T-helper 1 cell treated with Interleukin-12 subunit alpha and Interleukin-12 subunit beta and Interleukin-4 antibody, amounts not matched to agents 30 μg/mL and 1 μg/mL, for 36 hours (primary cell): Measurements from ENCODE around the gene ALPG.

Experiments used
- H3K27ac Mint-ChIP-seq: one replicate; pipeline ENCODE4 v1.8.0; 2021; ENCODE audit warnings: mild to moderate bottlenecking, mixed read lengths
- H3K27me3 Mint-ChIP-seq: one replicate; pipeline ENCODE4 v1.8.0; 2021; ENCODE audit warnings: low read depth, mixed read lengths
- H3K36me3 Mint-ChIP-seq: one replicate; pipeline ENCODE4 v1.8.0; 2021; ENCODE audit warnings: low read depth, mixed read lengths
- H3K4me1 Mint-ChIP-seq: one replicate; pipeline ENCODE4 v1.8.0; 2021; ENCODE audit warnings: low read depth, mixed read lengths
- H3K4me3 Mint-ChIP-seq: one replicate; pipeline ENCODE4 v1.8.0; 2021; ENCODE audit warnings: mild to moderate bottlenecking, moderate library complexity, mixed read lengths
- H3K9me3 Mint-ChIP-seq: one replicate; pipeline ENCODE4 v1.8.0; 2021; ENCODE audit warnings: mixed read lengths

The ALPG gene

DNA sequence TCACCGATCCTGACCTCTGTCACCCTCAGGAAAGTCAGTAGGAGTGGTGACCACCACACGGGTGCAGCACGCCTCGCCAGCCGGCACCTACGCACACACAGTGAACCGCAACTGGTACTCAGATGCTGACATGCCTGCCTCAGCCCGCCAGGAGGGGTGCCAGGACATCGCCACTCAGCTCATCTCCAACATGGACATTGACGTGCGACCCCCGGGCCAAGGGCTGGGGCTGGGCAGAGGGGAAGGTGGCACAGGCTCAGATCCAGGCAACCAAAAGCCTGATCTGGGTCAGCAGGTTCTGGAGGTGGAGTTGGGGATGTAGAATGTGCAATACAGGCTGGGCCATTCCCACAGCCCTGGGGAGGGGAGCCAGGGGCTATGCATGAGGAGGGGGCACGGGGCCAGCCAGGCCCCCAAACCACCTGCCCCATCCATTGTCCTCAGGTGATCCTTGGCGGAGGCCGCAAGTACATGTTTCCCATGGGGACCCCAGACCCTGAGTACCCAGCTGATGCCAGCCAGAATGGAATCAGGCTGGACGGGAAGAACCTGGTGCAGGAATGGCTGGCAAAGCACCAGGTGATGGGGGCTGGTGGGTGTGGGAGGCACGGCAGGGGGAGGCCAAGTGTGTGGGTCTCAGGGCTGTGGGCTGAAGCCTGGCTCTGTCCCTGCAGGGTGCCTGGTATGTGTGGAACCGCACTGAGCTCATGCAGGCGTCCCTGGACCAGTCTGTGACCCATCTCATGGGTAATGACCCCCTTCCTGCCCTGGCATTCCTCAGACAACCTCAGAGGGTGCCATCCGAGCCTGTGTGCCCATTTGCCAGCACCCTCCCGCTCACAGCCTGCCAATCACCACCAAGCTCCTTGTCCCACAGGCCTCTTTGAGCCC lies 50.7 kb downstream of the ALPG start:
- Mint-ChIP-seq H3K4me3 (no peak overlapping the region), H3K9me3 (no peaks in the 10 kb centered on the region), H3K27me3 (peaks cover 8% of the 10 kb centered on the region), H3K36me3 (no peaks in the 10 kb centered on the region), H3K4me1 (no peaks in the 10 kb centered on the region), H3K27ac (no peak overlapping the region)

- H3K27ac Mint-ChIP-seq, result no peak overlapping the region
- no peaks in the 10 kb centered on the region for H3K9me3 Mint-ChIP-seq
- no peaks in the 10 kb centered on the region for H3K36me3 Mint-ChIP-seq
- H3K4me1 Mint-ChIP-seq, result no peaks in the 10 kb centered on the region
- H3K4me3 Mint-ChIP-seq, result no peak overlapping the region
- H3K27me3 Mint-ChIP-seq, result peaks cover 13% of the 10 kb centered on the region
Observed at GRCh38 chr2:232458051-232458660, 51.5 kb downstream of the ALPG start.

DNA sequence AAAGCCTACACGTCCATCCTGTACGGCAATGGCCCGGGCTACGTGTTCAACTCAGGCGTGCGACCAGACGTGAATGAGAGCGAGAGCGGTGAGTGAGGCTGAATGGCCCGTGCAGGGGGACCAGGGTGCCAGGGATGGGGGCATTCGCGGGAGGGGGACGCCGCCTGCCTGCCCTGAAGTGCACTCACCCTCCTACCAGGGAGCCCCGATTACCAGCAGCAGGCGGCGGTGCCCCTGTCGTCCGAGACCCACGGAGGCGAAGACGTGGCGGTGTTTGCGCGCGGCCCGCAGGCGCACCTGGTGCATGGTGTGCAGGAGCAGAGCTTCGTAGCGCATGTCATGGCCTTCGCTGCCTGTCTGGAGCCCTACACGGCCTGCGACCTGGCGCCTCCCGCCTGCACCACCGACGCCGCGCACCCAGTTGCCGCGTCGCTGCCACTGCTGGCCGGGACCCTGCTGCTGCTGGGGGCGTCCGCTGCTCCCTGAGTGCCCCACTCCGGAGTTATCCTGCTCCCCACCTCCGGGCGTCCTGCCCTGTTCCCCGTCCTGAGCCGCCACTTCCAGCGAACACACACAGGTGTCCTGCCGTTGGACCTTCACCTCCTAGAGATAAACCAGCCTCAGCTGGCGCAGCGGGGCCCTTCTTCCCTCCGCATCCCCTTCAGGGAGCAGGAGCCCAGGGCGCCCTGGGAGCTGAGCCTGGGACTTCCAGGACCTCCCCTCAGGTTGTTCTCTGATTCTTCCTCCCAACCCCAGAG lies 52.2 kb downstream of the ALPG start:
- no peak overlapping the region for H3K4me3 Mint-ChIP-seq
- H3K36me3 Mint-ChIP-seq, result no peaks in the 10 kb centered on the region
- no peaks in the 10 kb centered on the region for H3K4me1 Mint-ChIP-seq
- no peaks in the 10 kb centered on the region for H3K9me3 Mint-ChIP-seq
- no peak overlapping the region for H3K27ac Mint-ChIP-seq
- peaks cover 8% of the 10 kb centered on the region for H3K27me3 Mint-ChIP-seq

DNA sequence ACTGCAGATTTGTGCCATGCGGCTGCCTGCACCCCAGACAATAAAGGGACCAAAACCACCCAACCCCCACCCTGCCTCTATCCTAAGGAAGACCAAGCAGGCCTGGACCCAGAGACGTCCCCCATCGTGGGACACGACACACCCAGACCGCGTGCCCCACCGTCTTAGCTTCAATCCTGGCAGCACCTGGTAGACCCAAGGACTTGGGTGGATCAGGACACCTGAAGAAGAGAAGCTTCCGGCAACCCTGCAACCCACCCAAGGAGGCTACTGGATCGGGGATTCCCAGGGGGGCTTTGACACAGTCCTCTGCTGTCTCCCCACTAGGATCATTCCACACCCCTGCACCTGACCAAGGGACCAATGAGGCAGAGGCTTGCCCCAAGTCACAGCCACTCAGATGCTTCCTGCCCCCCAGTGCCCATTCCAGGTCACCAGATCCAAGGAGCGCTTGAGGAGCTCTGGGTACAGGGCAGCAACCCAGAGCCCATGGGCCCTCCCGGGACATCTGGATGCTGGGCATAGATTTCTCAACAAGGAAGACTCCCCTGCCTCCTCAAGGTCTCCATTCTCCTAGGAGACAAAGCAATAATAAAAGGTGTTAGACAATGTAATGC lies 52.9 kb downstream of the ALPG start:
- Mint-ChIP-seq H3K27ac (no peak overlapping the region), H3K27me3 (peaks cover 8% of the 10 kb centered on the region), H3K4me3 (no peak overlapping the region), H3K36me3 (no peaks in the 10 kb centered on the region), H3K4me1 (no peaks in the 10 kb centered on the region), H3K9me3 (no peaks in the 10 kb centered on the region)

GRCh38 chr2:232460171-232460570 lies 53.5 kb downstream of the ALPG start:
- no peaks in the 10 kb centered on the region for H3K9me3 Mint-ChIP-seq
- peaks cover 8% of the 10 kb centered on the region for H3K27me3 Mint-ChIP-seq
- H3K4me3 Mint-ChIP-seq, result no peak overlapping the region
- no peaks in the 10 kb centered on the region for H3K36me3 Mint-ChIP-seq
- H3K4me1 Mint-ChIP-seq, result no peaks in the 10 kb centered on the region
- no peak overlapping the region for H3K27ac Mint-ChIP-seq
